GM18520 (cell line): ENCODE data around the gene FBN3.
"Not testable (repeated sequence)": the region's sequence is repeated elsewhere in the genome, so short reads cannot be mapped to it uniquely, and the experiment has no call there.

Experiments
- ATAC-seq: cut with Tn5 transposase; IDR thresholded peaks from one replicate; pipeline ENCODE4 v1.9.1; 2021; ENCODE audit not compliant: unreplicated experiment

Gene FBN3

GRCh38 chr19:8149261-8150094, at the start of gene FBN3:
TSS of gene FBN3 (minus strand) at chr19:8149592. CDS start at chr19:8147480, 2,112 bp downstream.
- ATAC-seq = no peak

GRCh38 chr19:8196271-8196927, 47.0 kb upstream of the FBN3 start:
- ATAC-seq = no peak

GRCh38 chr19:8194528-8195267, 45.3 kb upstream of the FBN3 start:
- no peak for ATAC-seq

GRCh38 chr19:8192221-8192820, 42.9 kb upstream of the FBN3 start:
- ATAC-seq = no peak

GRCh38 chr19:8185343-8186068, 36.1 kb upstream of the FBN3 start:
- ATAC-seq = no peak

GRCh38 chr19:8184274-8184673, 34.9 kb upstream of the FBN3 start:
- ATAC-seq = no peak

GRCh38 chr19:8180018-8180417, 30.6 kb upstream of the FBN3 start:
- no peak for ATAC-seq

GRCh38 chr19:8174706-8175105, 25.3 kb upstream of the FBN3 start:
- no peak for ATAC-seq

GRCh38 chr19:8168537-8168936, 19.1 kb upstream of the FBN3 start:
- no peak for ATAC-seq

- ATAC-seq = no peak
Measured at GRCh38 chr19:8167985-8168384, 18.6 kb upstream of the FBN3 start.

- ATAC-seq = no peak
Measured at GRCh38 chr19:8163759-8164158, 14.4 kb upstream of the FBN3 start.

GRCh38 chr19:8161135-8161646, 11.8 kb upstream of the FBN3 start:
- ATAC-seq = no peak

GRCh38 chr19:8159322-8159721, 9.9 kb upstream of the FBN3 start:
- not testable (repeated sequence) for ATAC-seq

GRCh38 chr19:8158411-8159074, 9.2 kb upstream of the FBN3 start:
- ATAC-seq = no peak

GRCh38 chr19:8155318-8155717, 5.9 kb upstream of the FBN3 start:
- ATAC-seq = no peak

- not testable (repeated sequence) for ATAC-seq
Measured at GRCh38 chr19:8154014-8154413, 4.6 kb upstream of the FBN3 start.

GRCh38 chr19:8151767-8152035, 2.3 kb upstream of the FBN3 start:
- ATAC-seq = no peak

GRCh38 chr19:8150998-8151766, 1.8 kb upstream of the FBN3 start:
- no peak for ATAC-seq

- no peak for ATAC-seq
Measured at GRCh38 chr19:8150178-8150865, 930 bp upstream of the FBN3 start.
